Activated CD8-positive, alpha-beta memory T cell treated with anti-CD3 and anti-CD28 coated beads for 36 hours (primary cell): Measurements from ENCODE around the gene GNB1. TPM values are rescaled to one million over a fixed set of nuclear protein-coding genes. Genes with fewer than 3 reads are reported as not detected.
"Not testable (repeated sequence)": the region's sequence is repeated elsewhere in the genome, so short reads cannot be mapped to it uniquely, and the experiment has no call there.

Experiments used
- CTCF ChIA-PET: fragments of 350-600 bp; sonication (Branson Sonifier 250); formaldehyde crosslinking; loops from one replicate; lab custom pipeline; 2021; ENCODE audit warnings: antibody characterized with exemption; lab: Charles Lee
- POLR2A ChIA-PET: fragments of 350-600 bp; sonication (Branson Sonifier 250); formaldehyde crosslinking; loops from one replicate; lab custom pipeline; 2021; ENCODE audit warnings: antibody characterized with exemption; lab: Charles Lee
- total RNA-seq, 2 experiments: library from RNA; stranded (reverse); gene quantifications; one replicate each; pipeline ENCODE4 v1.2.3, GENCODE V29; 2021

Gene GNB1
- total RNA-seq: 100 to 1,000 TPM; 420 to 435 TPM

DNA sequence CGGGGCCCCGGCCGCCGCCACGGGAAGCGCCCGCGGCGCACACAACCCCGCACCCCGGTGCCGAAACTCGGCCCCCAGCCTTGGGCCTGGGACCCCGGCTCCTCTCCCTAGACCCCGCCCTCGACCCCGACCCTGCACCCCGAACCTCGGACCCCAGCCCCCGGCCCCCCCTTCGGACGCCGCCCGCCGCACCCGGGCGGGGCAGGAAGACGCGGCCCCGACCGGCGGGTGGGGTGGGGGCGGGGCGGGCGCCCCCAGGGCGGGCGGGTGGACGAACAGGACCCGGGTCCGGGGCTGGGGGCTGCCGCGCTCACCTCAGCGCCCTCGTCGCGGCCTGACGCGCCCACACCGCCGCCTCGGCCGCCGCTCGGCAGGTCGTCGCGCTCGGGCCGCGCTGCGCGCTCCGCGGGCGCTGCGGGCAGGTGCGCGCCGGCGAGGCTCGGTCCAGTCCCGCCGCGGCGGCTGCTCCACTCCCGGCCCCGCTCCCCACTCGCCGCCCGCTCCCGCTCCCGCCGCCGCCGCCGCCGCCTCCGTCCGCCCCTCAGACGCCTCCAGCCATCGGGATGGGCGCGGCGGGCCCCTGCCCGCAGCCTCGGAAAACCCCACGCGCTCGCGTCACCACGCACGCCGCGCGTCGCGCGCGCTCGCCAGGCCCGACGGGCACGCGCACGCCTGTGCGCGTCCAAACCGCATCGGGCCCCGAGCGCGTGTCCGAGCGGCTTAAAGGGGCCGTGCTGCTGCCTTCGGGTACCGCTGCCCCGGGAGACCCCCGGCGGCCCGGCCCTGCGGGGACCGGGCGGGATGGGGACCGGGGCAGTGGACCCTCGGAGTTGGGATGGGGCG lies at the start of gene GNB1:
Gene GNB1, minus strand, starts transcription at position 582 of the 843 bp plus-strand sequence. CDS start 65,634 bp downstream, outside the sequence.
- ChIA-PET CTCF (interaction anchor here (1.6 kb wide), 1 partner anchor 18 kb away, joined by 7 read pairs; no protein-coding TSS in a partner anchor), POLR2A (interaction anchor here (1.5 kb wide), 1 partner anchor 18 kb away, joined by 6 read pairs; no protein-coding TSS in a partner anchor)

DNA sequence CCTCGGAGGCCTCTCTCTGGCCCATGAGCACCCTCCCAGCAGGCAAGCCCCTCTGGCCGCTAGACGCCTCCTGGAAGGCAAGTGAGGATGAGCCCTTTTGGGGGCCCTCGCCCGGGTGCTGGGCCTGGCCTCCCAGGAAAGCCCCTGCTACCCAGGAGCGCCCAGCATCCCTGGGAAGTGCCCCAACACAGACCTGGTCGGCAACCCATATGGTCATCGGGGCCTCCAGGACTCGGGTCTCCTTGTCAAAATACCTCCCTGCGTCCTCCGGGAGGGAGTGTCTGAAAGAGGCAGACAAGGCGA lies 49.2 kb upstream of the GNB1 start:
- POLR2A ChIA-PET: no interaction called here
- CTCF ChIA-PET: no interaction called here

DNA sequence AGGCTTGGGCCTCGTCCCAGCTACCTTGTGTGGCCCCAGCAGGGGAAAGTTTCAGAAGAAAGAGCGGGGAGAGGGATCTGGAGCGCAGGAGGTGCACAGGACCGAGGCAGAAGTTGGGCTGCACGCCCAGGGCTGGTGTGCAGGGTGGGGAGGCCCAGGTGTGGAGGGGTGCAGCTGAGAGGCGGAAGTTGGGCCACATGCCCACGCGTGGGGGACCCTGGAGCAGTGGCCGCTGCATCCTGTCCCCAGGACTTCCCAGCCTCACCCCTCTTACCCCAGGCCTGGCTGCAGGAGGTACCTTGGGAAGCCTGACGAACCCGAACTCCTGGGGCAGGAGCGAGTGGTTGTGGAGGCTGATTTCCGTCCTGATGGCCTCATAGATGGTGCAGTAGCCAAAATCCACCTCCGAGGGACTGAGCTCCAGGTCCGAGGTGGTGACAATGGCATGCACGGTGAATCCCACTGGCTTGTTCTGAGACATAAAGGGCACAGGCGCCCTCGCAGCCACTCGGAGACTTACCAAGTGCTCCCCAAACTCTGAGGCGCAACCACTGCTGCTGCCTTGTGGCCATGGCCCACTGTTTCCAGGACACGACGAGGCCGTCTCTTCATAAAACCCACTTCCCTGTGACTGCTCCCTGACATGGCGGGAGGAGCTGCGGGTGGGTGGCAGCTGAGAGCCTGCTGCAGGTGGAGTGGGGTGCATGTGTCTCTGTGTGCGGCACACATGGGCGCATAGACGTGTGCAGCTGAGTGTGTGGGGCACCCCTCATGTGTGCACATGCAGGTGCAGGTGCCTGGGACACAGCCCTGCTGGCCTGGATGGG lies 48.6 kb upstream of the GNB1 start:
- ChIA-PET CTCF (no interaction called here), POLR2A (no interaction called here)

GRCh38 chr1:1938613-1939295 lies 47.9 kb upstream of the GNB1 start:
- CTCF ChIA-PET: no interaction called here

GRCh38 chr1:1938276-1938573 lies 47.3 kb upstream of the GNB1 start:
- CTCF ChIA-PET: no interaction called here

More at GRCh38 chr1:1938613-1939295, 47.9 kb upstream of the GNB1 start:
- POLR2A ChIA-PET: no interaction called here

GRCh38 chr1:1937549-1938275 lies 46.8 kb upstream of the GNB1 start:
- ChIA-PET CTCF (no interaction called here), POLR2A (no interaction called here)

More at GRCh38 chr1:1938276-1938573, 47.3 kb upstream of the GNB1 start:
- POLR2A ChIA-PET: no interaction called here

- ChIA-PET CTCF (no interaction called here), POLR2A (no interaction called here)
These were observed 46.2 kb upstream of the GNB1 start for GRCh38 chr1:1937061-1937460.

- POLR2A ChIA-PET, CTCF ChIA-PET: not testable (repeated sequence)
These were observed 44.0 kb upstream of the GNB1 start for GRCh38 chr1:1934848-1935247.

DNA sequence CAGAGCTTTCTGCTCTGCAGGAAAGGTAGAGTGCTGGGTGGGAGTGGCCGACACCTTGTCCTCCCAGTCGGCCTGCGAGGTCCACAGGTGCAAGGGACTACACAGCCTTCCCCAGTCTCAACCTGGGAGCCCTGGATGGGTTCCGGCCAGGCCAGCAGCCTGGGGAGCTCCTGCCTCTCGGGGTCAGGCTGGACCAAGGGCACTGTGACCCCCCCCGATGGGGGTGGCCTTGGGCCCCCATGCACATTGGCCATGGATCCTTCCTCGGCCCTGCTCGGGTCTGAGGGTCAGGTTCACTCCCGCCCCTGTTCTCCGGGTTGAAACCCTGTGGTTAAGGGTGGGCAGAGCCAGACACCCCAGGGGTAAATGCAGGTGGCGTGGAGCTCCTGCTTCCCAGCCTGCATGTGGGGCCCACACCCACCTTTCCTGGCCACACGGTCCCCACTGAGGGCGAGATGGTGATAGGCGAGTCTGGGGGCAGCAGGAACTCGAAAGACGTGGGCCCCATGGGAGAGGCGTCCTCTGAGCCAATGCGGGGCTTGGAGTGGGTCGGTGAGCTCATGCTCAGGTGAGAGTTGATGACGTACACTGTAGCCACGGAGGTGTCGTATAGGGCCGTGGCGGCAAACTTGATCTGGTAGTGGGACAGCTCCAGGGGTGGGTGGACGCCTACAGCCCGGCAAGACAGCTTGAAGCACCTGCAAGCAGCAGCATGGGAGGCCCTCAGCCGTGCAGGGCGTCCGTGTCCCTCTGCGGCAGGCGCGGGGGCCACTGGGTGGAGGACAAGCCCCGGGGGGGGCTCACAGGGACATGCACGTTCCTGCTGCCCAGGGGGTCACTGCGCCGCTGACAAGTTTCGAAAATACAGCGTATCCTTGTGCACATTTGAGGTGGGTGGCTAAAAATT lies 39.0 kb upstream of the GNB1 start:
- CTCF ChIA-PET: interaction anchor here (2.0 kb wide), 1 partner anchor 115 kb away, joined by 4 read pairs; no protein-coding TSS in a partner anchor
- POLR2A ChIA-PET: no interaction called here

GRCh38 chr1:1929102-1929638 lies 38.3 kb upstream of the GNB1 start:
- ChIA-PET POLR2A (no interaction called here), CTCF (no interaction called here)

DNA sequence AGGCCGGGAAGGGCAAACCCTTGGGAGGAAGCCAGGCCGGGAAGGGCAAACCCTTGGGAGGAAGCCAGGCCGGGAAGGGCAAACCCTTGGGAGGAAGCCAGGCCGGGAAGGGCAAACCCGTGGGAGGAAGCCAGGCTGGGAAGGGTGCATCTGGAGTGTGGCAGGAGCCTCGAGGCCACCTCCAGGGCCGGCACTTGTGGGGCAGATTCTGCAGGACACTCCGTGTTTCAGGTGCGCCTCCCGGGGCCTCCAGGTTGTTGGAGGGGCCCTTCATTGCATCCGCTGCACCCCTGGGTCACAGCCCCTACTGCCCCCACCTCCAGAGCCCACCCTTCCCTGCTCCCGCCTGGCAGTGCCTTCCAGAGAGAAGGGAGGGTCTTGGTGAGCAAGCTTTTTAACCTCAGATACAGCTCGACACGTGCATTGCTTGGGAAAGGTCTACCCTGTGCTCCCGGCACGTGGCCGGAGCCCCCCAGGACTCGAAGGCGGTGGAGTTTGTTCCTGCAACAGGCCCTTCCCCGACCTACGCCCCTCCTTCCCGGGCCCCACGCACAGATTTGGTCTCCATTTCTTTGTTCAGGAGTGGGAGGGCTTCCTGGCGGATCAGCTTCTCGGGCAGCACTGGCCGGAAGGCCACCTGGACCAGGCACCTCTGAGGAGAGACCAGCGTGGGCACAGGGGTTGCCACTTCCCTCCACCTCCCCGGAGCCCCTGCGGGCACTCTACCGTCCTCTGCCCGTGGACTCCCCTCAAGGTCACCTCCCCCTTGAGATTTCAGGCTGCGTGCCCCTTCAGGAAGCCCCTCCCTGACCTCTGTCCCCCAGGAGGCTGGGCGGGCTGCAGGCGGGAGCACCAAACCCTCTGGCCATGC lies 37.6 kb upstream of the GNB1 start:
- CTCF ChIA-PET: no interaction called here
- POLR2A ChIA-PET: no interaction called here

- CTCF ChIA-PET: no interaction called here
- POLR2A ChIA-PET: no interaction called here
These were observed 36.9 kb upstream of the GNB1 start for GRCh38 chr1:1927751-1928150.

DNA sequence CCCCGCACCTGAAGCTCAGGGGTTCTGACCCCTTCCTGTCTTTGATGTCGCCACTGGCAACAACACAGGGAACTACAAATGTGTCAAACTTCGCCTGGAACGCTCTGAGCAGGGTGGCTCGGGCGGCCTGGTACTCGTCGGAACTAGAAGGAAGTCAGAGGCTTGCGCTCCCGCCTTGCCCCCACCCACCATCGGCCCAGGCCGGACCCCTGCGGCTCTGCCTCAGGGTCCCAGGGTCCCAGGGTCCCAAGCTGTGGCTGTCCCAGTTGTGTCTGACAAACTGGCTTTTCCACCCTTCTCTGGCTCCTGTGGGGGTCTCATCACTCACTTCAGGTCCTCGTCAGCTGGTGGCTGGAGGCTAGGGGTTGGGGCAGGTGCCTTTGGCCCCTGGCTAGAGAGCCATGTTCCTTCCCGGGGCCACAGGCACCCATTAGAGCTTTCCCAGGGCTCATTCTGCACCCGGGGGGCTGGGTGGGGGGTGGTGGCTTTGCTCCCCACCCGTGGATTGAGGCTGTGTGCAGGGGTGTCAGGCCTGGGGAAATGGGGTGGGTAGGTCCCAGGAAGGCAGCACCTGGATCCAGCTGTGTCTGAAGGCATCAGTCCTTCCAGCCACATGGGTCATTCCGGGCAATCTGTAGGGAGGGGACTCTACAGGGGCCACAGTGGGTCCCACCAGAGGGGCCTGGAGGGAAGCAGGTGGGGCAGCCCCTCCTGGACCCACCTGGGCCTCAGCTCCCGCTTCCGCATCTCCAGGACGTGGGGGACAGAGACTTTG lies 36.2 kb upstream of the GNB1 start:
- POLR2A ChIA-PET: no interaction called here

GRCh38 chr1:1926346-1926811 lies 35.5 kb upstream of the GNB1 start:
- CTCF ChIA-PET: no interaction called here
- POLR2A ChIA-PET: no interaction called here

More for the DNA sequence above, 36.2 kb upstream of the GNB1 start:
- CTCF ChIA-PET: no interaction called here

- ChIA-PET CTCF (no interaction called here), POLR2A (no interaction called here)
These were observed 34.8 kb upstream of the GNB1 start for GRCh38 chr1:1925437-1926345.
